Fibroblast of gingiva (primary cell): ENCODE data around the gene SATL1.
"Not testable (repeated sequence)": the region's sequence is repeated elsewhere in the genome, so short reads cannot be mapped to it uniquely, and the experiment has no call there.

Experiments
- DNase-seq: peaks from one replicate; pipeline ENCODE4 v3.0.0-alpha.2; 2011; ENCODE audit warnings: low read depth

SATL1 gene

GRCh38 chrX:85108165-85108564 lies 135.4 kb downstream of the SATL1 start:
- no peak for DNase-seq

GRCh38 chrX:85107407-85107806 lies 136.2 kb downstream of the SATL1 start:
- peak; percentile 5 for DNase-seq

GRCh38 chrX:85089321-85089840 lies 154.2 kb downstream of the SATL1 start:
- no peak for DNase-seq

GRCh38 chrX:85084770-85085393 lies 158.7 kb downstream of the SATL1 start:
- DNase-seq: no peak

GRCh38 chrX:85077247-85077646 lies 166.3 kb downstream of the SATL1 start:
- DNase-seq: not testable (repeated sequence)

- no peak for DNase-seq
Measured at GRCh38 chrX:85065512-85066198, 177.9 kb downstream of the SATL1 start.

- peak; percentile 73 for DNase-seq
Measured at GRCh38 chrX:85052636-85053343, 190.8 kb downstream of the SATL1 start.

GRCh38 chrX:85052205-85052604 lies 191.4 kb downstream of the SATL1 start:
- DNase-seq: peak; percentile 34

- no peak for DNase-seq
Measured at GRCh38 chrX:85051627-85052026, 192.0 kb downstream of the SATL1 start.
